ENCODE measurements around the gene THAP10.
"Not testable (repeated sequence)": the region's sequence is repeated elsewhere in the genome, so short reads cannot be mapped to it uniquely, and the experiment has no call there.

The THAP10 gene

GRCh38 chr15:70876011-70876410 is 16.2 kb downstream of the THAP10 start:
- no peak for DNase-seq

DNA sequence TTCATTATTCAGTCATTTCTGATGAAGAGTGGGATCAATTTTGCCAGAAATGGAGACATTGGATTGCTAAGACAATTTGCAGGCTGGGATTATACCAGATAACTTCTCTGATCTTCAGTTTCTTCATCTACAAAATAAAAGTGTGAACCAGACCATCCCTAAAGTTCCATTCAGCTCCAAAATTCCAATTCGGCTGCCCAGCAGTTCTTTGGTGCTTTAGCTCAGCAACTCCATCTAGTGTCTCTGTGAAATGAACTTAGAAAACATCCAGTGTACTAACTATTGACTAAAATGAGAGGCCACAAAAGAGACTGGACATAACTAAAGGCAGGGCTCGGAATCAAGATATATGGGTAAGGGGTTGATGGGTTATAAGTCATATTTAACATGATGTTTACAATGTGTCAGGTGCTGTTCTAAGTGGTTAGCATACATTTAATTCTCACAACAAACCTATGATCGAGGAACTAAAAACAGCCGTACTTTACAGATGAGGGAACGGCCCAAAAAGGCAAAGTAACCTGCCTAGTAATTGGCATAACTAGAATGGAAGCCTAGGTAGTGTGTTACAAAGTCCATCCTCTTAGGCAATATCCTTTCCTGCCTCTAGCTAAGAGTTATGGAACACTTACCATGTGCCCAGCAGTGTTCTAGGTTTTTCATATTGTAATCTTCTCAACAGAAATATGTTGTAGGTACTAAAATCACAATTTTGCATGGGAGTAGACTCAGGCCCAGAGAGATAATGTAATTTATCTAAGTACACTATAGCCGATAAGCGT is 17.0 kb downstream of the THAP10 start:
- DNase-seq, result peak in 1 of 14 donors; percentile 24

DNA sequence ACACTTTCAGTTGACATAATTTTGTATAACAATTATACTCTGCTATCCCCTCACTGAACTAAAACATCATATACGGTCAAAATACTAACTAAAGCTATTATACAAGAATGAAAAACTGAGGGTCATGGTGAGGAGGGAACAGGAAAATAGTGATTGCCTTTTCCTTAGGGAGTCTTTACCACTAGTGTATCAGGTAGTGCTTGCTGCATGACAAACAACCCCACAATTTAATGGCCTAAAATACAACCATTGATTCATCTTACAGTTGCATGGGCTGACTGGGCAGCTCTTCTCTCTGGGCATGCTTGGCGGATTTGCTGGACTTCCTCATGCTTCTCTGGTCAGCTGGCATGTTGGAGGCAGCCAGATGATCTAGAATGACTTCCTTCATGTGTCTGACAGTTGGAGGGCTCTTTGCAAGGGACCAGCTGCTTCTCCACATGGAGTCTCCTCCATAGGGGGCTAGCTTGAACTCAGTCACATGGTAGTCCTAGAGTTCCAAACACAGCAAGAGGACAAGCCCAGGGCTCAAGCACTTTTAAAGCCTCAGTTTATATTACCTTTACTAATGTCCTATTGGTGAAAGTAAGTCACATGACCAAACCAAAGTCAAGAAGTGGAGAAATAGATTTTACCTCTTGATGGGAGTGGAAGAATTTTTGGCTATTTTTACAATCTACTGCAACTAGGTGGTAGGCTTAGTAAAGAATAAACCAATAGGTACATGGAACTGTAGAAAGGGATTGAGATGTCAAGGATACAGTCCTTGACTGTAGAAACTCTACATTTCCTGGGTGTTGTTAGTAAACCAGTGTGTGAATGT is 18.8 kb downstream of the THAP10 start:
- no peak for DNase-seq

DNA sequence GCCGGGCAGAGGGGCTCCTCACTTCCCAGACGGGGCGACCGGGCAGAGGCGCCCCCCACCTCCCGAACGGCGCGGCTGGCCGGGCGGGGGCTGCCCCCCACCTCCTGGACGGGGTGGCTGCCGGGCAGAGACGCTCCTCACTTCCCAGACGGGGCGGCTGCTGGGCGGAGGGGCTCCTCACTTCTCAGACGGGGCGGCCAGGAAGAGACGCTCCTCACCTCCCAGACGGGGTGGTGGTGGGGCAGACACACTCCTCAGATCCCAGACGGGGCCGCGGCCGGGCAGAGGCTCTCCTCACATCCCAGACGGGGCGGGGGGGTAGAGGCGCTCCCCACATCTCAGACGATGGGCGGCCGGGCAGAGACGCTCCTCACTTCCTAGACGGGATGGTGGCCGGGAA is 20.7 kb downstream of the THAP10 start:
- not testable (repeated sequence) for DNase-seq

DNA sequence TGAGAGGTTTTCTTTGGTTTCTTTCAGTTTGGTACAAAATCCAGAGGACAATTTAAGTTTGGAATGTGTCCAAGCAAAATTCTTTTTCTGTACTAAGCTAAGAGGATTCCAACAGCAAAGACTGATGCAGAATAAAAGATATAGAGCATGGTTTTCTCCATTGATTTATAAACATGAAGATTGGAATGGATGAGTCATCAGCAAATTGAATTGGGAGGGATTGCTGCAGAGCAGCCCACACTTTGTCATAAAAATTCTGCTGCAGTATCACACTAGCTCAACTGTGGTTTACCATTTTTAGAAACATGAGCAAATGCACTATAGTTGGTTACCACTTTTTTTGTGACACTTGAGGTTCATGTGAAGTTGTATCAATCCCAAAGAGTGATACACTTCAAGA is 22.2 kb downstream of the THAP10 start:
- DNase-seq, result no peak

DNA sequence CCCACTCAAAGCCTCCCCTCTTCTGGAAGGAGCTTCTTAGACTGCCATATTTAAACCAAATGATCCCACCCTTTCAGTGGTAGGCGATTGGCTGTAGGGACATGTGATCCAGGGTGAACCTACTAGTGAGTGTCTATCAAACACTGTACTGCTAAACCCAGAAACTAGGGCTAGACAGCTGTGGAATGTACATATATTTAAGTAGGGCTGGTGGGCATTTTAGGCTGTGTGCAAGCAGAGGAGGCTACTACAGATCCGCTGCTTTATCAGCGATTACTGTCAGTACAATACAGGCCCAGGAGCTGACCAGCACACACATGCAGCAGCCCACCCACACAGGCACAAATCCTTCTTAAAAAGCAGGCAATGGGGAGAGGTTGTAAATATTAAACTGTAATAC is 22.9 kb downstream of the THAP10 start:
- DNase-seq, result peak in 1 of 14 donors; percentile 32

DNA sequence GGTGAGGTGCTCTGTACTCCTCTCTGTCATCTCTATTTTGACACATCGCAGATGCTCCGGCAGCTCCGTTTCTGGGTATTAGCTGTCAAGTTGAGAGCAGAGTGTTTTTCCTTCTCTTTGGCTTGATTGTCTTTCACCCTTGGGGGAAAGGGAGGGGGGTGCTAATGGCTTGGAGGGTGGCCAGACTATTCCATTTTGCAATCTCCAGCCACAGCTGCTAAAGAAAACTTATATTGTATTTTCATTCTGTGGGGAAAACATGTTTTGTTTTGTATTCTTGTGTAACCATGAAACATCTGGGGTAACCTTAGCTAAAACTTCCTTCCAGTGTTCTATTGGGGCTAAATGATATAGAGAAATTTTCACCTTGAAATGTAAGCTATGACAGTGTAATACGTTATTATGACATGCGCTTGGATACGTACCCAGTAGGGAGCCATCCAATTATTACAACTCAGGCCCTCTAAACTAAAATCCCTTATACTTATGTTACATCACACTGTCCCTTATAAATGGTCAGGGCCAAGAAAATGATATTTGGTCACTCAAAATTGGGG is 24.2 kb downstream of the THAP10 start:
- peak in 1 of 14 donors; percentile 41 for DNase-seq

- DNase-seq, result no peak
Measured at GRCh38 chr15:70866982-70867641, 25.1 kb downstream of the THAP10 start.

DNA sequence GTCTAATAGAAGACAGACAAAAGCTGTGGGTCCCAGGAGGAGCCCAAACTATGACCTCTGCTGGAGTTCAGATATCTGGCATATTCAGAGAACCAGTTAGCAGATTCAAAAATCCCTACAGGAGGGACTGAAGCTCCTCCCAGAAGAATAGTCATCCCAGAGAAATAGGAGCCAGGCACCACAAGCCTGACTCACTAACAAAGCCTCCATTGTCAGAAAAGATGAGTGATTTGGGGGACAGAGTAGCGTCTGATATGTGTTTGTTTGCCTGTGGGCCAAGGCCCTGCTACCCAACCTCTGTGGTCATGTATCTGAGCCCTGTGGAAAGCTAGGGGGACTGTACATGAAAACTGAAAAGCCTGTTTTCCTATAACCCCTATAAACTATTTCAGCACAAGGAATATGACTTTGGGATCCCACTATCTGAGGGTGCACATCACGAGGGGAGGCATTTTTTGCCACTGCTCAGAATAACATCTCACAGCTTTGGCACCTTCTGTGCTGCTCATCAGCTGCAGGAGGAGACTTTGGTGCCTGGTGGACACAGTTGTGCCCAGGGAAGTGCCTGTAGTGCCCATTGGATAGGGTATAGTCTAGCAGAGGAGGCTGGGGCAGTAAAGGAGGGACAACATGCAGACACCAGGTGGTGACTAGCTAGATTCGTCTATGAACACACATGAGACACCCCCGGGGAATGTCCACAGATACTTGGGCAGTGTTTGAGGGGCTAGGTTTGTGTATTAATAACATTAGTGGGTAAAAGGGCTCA is 28.6 kb downstream of the THAP10 start:
- peak in 10 of 14 donors; percentile 8 to 83 (median 59) for DNase-seq

GRCh38 chr15:70859998-70860397 is 32.2 kb downstream of the THAP10 start:
- no peak for DNase-seq

- DNase-seq, result no peak
Measured at GRCh38 chr15:70859322-70859908, 32.8 kb downstream of the THAP10 start.

- DNase-seq, result not testable (repeated sequence)
Measured at GRCh38 chr15:70858614-70859321, 33.5 kb downstream of the THAP10 start.

DNA sequence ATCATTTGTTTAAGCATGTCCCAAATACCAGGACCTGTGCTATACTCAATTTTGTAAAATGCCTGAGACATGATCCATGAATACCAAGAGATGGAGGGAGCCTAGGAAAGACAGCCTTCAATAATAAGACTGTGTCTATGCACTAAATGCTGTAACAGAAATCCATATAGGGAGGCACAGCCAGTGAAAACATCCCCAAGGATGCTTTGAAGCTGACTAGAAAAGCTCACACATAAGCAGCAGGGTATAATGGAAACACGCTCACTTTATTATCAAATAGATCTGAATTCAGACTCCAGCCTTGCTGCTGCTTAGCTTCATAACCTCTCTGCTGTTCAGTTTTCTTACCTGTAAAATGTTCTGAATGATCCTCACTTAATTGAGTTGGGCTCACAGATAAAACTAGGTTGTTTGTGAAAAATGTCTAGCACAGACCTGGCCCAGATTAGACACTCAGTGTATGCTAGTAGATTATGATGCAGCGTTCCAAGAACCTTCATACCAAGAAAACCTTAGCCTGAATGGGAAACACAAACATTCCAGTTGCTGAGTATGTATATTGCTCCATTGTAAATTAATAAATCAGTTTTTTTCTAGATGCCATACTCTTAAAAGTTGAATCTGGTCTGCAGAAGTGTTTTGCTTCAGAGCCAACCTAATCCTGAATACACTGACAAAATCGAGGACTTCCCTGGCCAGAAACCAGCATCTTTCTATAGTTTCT is 34.5 kb downstream of the THAP10 start:
- DNase-seq, result peak in 1 of 14 donors; percentile 14

GRCh38 chr15:70856884-70857561 is 35.2 kb downstream of the THAP10 start:
- DNase-seq, result peak in 6 of 14 donors; percentile 27 to 62 (median 44)

DNA sequence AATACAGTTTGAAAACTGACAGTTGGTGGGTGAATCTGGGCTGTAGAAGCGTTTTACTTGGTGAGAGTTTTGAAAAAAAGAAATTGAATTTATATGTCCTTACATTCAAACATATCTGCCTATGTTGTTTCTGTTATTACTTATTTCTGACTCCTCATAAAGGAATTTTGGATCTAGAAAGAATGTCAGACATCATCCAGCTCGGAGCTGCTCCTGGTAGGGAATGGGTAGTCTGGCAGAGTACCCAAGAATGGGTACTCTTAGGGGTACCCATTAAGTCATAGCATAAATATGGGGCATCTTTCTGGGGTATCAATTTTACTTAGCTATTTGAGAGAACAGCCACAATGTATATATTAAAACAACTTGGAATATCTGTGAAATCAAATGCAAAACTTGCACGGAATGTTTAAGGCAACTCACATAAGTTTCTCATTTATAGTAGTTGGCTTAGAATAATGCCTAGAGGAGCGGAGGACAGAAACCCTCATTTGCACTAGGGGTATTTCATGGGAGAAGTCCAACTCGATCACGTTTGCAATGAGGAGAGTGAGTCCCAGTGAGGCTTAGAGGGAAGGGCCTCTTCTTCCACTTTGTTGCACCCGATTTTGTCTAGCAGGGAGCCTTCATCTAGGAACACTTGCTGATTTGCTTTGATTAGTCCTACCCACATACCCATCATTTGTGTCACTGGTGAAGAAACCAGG is 35.9 kb downstream of the THAP10 start:
- peak in 1 of 14 donors; percentile 61 for DNase-seq

DNA sequence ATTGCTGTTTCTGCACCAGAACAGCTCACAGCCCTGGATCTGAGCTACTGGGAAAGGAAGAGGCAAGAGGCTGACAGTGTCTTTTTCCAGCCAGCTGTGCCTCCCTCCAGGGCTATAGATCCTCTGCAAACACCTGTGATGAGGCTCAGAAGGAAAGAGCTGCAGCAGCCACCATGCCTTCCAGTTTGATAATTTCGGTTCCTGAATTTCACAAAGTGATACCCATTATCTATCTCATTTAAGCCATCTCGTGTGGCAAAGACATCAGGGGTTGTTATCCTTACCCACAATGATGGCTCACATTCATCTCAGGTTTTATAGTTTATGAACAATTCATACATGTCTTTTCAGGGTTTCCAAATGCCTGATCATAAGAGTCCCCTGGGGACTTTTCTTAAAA is 36.5 kb downstream of the THAP10 start:
- DNase-seq, result peak in 1 of 14 donors; percentile 10

GRCh38 chr15:70854666-70854976 is 37.6 kb downstream of the THAP10 start:
- DNase-seq, result no peak

- DNase-seq, result peak in 10 of 14 donors; percentile 37 to 84 (median 66)
Measured at GRCh38 chr15:70853973-70854665, 38.1 kb downstream of the THAP10 start, which contains the start of gene LARP6. Gene LARP6 (minus strand): TSS chr15:70854157. CDS start chr15:70854088, 69 bp downstream.

All from C1 segment of cervical spinal cord (tissue), 14 donors.